Measurements from ENCODE around the gene CUL9.

Gene CUL9

DNA sequence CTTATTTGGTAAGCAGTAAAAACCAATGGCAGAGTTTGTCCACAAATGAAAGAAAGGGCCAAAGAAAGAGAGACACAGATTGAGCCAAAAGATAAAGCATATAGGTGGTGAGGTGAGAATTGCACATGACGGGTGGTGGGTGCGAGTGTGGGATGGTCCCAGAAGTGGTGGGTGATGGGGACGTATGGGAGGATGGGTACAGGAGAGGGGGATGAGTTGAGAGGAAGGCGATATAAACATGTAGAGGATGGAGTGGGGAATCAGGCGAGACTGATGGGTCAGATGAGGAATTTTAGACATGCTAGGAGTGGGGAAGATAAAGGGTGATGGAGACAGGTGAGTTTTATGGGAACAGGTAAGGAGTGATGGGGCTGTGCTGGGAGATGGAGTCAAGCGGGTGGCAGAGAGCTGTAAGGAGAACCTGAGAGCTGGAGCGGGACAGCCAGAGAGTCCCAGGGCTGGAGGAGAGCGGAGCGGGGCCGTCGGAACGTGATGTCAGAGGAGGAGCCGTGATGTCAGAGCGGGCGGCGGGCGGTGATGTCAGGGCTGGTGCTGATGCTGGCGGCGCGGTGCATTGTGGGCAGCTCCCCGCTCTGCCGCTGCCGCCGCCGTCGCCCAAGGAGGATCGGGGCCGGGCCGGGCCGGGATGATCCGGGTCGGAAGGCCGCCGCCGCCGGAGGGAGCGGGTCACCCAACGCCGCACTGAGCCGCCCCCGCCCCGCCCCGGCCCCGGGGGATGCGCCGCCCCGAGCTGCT, 61.1 kb downstream of the CUL9 start, which contains the start of gene TTBK1:
TSS of gene TTBK1 (plus strand) at position 574 of the 756 bp plus-strand sequence. CDS start 3,180 bp downstream, outside the sequence.
- peaks cover 76% of the 10 kb centered on the region for H3K27me3 ChIP-seq (ENCODE audit: control insufficient read depth, insufficient read depth, low read length, poor library complexity, severe bottlenecking)
- no peak within 1 kb of the TSS for H3K27ac ChIP-seq (ENCODE audit: insufficient read depth, low read depth, low read length, poor library complexity, severe bottlenecking)
- H3K36me3 ChIP-seq (ENCODE audit: control insufficient read depth, insufficient read depth, low read length) = no peaks in the 10 kb centered on the region
- peak within 1 kb of the TSS; percentile 26 for H3K4me3 ChIP-seq (ENCODE audit: insufficient read depth, low read depth, low read length)
- 12 to 13% methylated on average over 47 of the region's 47 CpGs for WGBS, 2 experiments
- no peaks in the 10 kb centered on the region for H3K9me3 ChIP-seq (ENCODE audit: control insufficient read depth, low read length)
- H3K4me1 ChIP-seq (ENCODE audit: control insufficient read depth, insufficient read depth, low read length) = peaks cover 9% of the 10 kb centered on the region

DNA sequence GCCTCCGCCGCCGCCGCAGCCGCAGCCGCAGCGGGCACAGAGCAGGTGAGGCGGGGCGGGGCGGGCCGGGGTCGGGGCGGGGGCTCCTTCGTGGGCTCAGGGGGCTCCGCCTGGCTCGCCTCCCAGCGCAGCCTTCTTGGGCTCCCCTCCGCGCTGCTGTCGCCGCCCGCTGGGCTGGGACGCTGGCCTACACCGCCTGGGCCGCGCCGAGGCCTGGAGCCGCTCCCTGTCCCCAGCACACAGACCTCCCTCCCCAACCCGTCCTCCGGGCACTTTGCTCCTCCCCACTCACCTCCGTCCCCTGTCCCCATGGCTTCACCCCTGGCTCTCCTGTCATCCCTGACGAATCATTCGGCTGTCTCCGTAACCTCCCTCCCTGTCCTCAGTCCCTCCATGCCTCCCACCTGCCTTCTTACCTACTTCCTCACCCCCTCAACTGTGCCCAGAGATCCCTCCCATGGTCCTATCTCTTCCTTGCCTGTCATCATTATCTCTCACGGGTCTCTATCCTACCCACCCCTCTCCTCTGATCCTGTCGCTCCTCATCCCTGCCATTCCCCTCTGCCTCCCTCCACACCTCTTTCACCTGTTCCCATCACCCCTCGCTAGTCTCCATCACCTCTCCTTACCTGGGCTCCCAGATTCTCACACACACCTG, 61.8 kb downstream of the CUL9 start:
- no peak overlapping the region for H3K27ac ChIP-seq (ENCODE audit: insufficient read depth, low read depth, low read length, poor library complexity, severe bottlenecking)
- H3K4me3 ChIP-seq (ENCODE audit: insufficient read depth, low read depth, low read length) = peak overlapping the region; percentile 26
- no peaks in the 10 kb centered on the region for H3K9me3 ChIP-seq (ENCODE audit: control insufficient read depth, low read length)
- no peaks in the 10 kb centered on the region for H3K36me3 ChIP-seq (ENCODE audit: control insufficient read depth, insufficient read depth, low read length)
- peaks cover 10% of the 10 kb centered on the region for H3K4me1 ChIP-seq (ENCODE audit: control insufficient read depth, insufficient read depth, low read length)
- peaks cover 74% of the 10 kb centered on the region for H3K27me3 ChIP-seq (ENCODE audit: control insufficient read depth, insufficient read depth, low read length, poor library complexity, severe bottlenecking)
- WGBS, 2 experiments = 9 to 10% methylated on average over 37 of the region's 37 CpGs

DNA sequence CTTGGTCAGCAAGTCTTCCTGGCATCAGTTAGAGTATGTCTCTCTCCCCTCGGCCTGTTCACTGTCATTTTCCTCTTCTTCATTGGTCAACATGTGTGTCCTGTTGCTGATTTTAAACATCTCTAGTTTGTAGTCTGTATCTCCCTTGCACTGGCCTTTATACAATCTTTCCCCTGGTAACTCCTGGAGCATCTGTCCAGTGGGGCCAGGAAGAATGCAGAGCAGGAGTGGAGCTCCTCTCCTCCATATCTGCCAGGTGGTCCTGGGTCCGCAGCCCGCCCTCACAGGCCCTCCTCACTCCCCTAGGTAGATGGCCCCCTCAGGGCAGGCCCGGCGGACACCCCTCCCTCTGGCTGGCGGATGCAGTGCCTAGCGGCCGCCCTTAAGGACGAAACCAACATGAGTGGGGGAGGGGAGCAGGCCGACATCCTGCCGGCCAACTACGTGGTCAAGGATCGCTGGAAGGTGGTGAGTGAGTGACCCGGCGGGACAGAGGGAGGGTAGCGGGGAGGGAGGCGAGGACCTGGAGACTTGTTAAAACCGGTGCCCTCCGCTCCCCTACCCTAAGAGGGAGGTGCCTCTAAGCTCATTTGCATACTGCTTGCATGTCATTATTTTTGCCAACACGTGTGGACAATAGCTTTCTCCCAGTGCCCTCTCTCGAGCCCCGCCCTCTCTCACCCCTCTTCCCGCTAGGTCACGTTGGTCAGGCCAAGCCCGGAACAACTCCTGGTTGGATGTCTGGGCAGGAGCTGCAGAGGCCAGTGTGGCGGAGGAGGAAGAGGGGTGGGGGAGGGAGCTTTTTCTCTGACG, 64.5 kb downstream of the CUL9 start:
- no peaks in the 10 kb centered on the region for H3K9me3 ChIP-seq (ENCODE audit: control insufficient read depth, low read length)
- 4% methylated on average over 27 of the region's 27 CpGs for WGBS, 2 experiments
- peaks cover 19% of the 10 kb centered on the region for H3K4me1 ChIP-seq (ENCODE audit: control insufficient read depth, insufficient read depth, low read length)
- peaks cover 57% of the 10 kb centered on the region for H3K27me3 ChIP-seq (ENCODE audit: control insufficient read depth, insufficient read depth, low read length, poor library complexity, severe bottlenecking)
- H3K36me3 ChIP-seq (ENCODE audit: control insufficient read depth, insufficient read depth, low read length) = no peaks in the 10 kb centered on the region
- peak overlapping the region; percentile 67 for H3K27ac ChIP-seq (ENCODE audit: insufficient read depth, low read depth, low read length, poor library complexity, severe bottlenecking)
- H3K4me3 ChIP-seq (ENCODE audit: insufficient read depth, low read depth, low read length) = peak overlapping the region; percentile 53

DNA sequence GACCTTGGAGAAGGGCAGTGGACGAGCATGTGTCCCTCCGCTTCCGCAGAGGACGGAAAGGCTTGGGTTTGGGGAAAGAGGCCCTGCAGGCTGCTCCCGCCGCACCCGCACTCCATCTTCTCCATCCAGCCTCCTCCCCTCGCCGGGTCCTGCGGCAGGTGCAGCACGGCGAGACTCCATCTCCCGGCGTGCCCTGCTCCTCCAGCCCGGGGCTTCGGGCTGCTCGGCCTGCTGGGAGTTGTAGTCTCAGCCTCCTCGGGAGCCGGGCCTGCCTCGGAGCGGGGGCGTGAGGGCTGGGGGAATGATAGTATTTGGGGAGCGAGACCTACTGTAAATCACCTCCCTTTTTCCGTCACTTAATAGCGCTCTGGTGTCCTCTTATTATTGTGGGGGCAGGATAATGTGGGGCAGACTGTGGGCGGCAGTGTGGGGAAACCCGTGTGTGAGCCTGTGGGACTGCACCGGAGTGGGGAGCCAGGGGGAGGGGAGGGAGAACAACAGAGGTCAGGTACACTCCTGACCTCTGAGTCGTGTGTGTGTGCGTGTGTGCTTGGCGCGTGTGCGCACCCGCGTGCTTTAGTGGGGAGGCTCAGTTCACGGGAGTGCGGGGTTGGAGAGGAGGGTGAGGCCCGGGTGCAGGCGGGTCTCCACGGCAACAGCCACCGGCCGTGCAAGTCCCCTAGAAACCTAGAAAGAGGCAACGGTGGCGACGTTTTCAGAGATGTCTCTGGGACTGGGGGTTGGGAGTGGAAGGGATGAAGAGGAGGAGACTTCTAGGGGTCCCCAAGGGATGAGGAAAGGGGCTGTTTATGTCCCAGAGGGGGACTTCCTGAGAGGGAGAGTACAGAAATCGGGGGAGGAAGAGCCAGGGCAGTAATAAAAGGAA, 65.4 kb downstream of the CUL9 start:
- Histone ChIP-seq H3K9me3 (ENCODE audit: control insufficient read depth, low read length) (no peaks in the 10 kb centered on the region), H3K4me3 (ENCODE audit: insufficient read depth, low read depth, low read length) (peak overlapping the region; percentile 53), H3K4me1 (ENCODE audit: control insufficient read depth, insufficient read depth, low read length) (peaks cover 21% of the 10 kb centered on the region), H3K36me3 (ENCODE audit: control insufficient read depth, insufficient read depth, low read length) (no peaks in the 10 kb centered on the region), H3K27me3 (ENCODE audit: control insufficient read depth, insufficient read depth, low read length, poor library complexity, severe bottlenecking) (peaks cover 48% of the 10 kb centered on the region), H3K27ac (ENCODE audit: insufficient read depth, low read depth, low read length, poor library complexity, severe bottlenecking) (peak overlapping the region; percentile 67)
- 2% methylated on average over 46 of the region's 46 CpGs for WGBS, 2 experiments

DNA sequence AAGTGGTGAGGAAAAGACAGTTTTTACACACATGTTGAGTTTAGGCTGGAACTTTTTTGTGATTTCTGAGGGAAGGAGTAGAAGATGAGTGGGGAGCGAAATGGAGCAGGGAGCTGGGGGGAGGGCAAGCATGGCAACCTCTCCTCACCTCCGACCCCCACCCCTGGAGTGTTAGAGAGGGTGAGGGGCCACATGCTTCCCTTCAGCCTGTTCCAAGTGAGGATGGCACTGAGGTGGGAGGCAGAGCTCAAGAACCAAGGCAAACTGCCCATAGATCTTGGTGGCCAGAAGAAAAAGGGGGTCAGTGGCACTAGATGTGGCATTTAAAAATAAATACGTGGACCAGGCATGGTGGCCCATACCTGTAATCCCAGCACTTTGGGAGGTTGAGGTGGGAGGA, 66.1 kb downstream of the CUL9 start:
- peaks cover 21% of the 10 kb centered on the region for H3K4me1 ChIP-seq (ENCODE audit: control insufficient read depth, insufficient read depth, low read length)
- H3K27ac ChIP-seq (ENCODE audit: insufficient read depth, low read depth, low read length, poor library complexity, severe bottlenecking) = no peak overlapping the region
- H3K36me3 ChIP-seq (ENCODE audit: control insufficient read depth, insufficient read depth, low read length) = no peaks in the 10 kb centered on the region
- no peaks in the 10 kb centered on the region for H3K9me3 ChIP-seq (ENCODE audit: control insufficient read depth, low read length)
- peak overlapping the region; percentile 53 for H3K4me3 ChIP-seq (ENCODE audit: insufficient read depth, low read depth, low read length)
- peaks cover 41% of the 10 kb centered on the region for H3K27me3 ChIP-seq (ENCODE audit: control insufficient read depth, insufficient read depth, low read length, poor library complexity, severe bottlenecking)
- WGBS, 2 experiments = 66 to 84% methylated on average over 2 to 3 of the region's 3 CpGs

DNA sequence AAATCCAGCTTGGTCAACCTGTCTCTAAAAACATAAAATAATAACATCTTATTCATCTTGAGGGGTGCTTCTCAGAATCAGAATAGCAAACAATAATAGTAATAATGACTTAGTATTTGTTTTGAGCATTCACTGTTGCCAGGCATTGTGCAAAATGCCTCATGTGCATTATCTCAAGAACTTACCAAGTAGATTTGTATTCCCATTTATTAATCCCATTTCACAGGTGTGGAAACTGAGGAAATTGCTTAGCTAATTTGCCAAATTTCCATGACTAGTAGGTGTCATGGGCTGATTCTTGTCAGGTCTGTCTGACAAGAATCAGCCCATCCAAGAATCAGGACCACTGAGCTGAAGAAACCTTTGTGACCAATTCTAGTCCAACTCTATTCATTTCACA, 66.8 kb downstream of the CUL9 start:
- H3K4me1 ChIP-seq (ENCODE audit: control insufficient read depth, insufficient read depth, low read length) = peaks cover 21% of the 10 kb centered on the region
- H3K27me3 ChIP-seq (ENCODE audit: control insufficient read depth, insufficient read depth, low read length, poor library complexity, severe bottlenecking) = peaks cover 34% of the 10 kb centered on the region
- H3K4me3 ChIP-seq (ENCODE audit: insufficient read depth, low read depth, low read length) = no peak overlapping the region
- no peaks in the 10 kb centered on the region for H3K9me3 ChIP-seq (ENCODE audit: control insufficient read depth, low read length)
- H3K27ac ChIP-seq (ENCODE audit: insufficient read depth, low read depth, low read length, poor library complexity, severe bottlenecking) = no peak overlapping the region
- H3K36me3 ChIP-seq (ENCODE audit: control insufficient read depth, insufficient read depth, low read length) = no peaks in the 10 kb centered on the region

DNA sequence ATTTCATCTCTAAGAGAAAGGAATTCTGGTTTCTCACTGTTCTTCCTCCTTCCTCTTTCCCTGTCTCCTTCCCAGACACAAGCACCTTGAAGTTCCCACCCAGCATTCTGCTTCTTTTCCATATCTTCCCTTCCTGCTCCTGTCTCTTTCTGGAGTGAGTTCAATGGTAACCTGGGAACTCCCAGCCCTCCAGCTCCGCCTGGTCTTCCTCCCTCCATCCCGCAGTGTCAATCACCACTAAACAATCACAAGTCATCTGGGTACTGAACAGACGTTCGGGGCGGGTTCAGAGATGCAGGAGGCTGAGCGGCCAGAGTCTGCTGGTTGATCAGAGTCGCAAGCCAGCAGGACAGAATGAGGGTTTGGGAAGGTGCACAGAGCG, 69.0 kb downstream of the CUL9 start:
- H3K36me3 ChIP-seq (ENCODE audit: control insufficient read depth, insufficient read depth, low read length) = no peaks in the 10 kb centered on the region
- peaks cover 21% of the 10 kb centered on the region for H3K4me1 ChIP-seq (ENCODE audit: control insufficient read depth, insufficient read depth, low read length)
- no peak overlapping the region for H3K27ac ChIP-seq (ENCODE audit: insufficient read depth, low read depth, low read length, poor library complexity, severe bottlenecking)
- 48 to 53% methylated on average over 8 of the region's 8 CpGs for WGBS, 2 experiments
- H3K9me3 ChIP-seq (ENCODE audit: control insufficient read depth, low read length) = no peaks in the 10 kb centered on the region
- H3K27me3 ChIP-seq (ENCODE audit: control insufficient read depth, insufficient read depth, low read length, poor library complexity, severe bottlenecking) = peaks cover 12% of the 10 kb centered on the region
- no peak overlapping the region for H3K4me3 ChIP-seq (ENCODE audit: insufficient read depth, low read depth, low read length)

DNA sequence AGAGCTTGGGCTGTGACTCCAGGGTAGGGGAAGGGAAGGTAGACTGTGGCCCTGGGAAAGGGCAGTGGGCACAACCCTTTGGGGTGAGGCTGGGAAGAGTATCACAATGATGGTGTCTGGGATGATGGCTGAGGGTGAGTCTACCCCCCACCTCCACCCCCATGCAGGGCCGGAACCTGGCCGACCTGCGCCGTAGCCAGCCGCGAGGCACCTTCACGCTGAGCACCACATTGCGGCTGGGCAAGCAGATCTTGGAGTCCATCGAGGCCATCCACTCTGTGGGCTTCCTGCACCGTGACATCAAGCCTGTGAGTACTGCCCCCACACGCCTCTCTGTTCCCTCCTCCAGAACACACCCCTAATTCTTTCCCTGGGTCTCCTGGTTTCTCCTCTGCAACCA, 71.4 kb downstream of the CUL9 start:
- H3K9me3 ChIP-seq (ENCODE audit: control insufficient read depth, low read length) = no peaks in the 10 kb centered on the region
- H3K4me3 ChIP-seq (ENCODE audit: insufficient read depth, low read depth, low read length) = no peak overlapping the region
- 94 to 95% methylated on average over 11 of the region's 11 CpGs for WGBS, 2 experiments
- no peak overlapping the region for H3K27ac ChIP-seq (ENCODE audit: insufficient read depth, low read depth, low read length, poor library complexity, severe bottlenecking)
- no peaks in the 10 kb centered on the region for H3K36me3 ChIP-seq (ENCODE audit: control insufficient read depth, insufficient read depth, low read length)
- no peaks in the 10 kb centered on the region for H3K27me3 ChIP-seq (ENCODE audit: control insufficient read depth, insufficient read depth, low read length, poor library complexity, severe bottlenecking)
- peaks cover 11% of the 10 kb centered on the region for H3K4me1 ChIP-seq (ENCODE audit: control insufficient read depth, insufficient read depth, low read length)

DNA sequence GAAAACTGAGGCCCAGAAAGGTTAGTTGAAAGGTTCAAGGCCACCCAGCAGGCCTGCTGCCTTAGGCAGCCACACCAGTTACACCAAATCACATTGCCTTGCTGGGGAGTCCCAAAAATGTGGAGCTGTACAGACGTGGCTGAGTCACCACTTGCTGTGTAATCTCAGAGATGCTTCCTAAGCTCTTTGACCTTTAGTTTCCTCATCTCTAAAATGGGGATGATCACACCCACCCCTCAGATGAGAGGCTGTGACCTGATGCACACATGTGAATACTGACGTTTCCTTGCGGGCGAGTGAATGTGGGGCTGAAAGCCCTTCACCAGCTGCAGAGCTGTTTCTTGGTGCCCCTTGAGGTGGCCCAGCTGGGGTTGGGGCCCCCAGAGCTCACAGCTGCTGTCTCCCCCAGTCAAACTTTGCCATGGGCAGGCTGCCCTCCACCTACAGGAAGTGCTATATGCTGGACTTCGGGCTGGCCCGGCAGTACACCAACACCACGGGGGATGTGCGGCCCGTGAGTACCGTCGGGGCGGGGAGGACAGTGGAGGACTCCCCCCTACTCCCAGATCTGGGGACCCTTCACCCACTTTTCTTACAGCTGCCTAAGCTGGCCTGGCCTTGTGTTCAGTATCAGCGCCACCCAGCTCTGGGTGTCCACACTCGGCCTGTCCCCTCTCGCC, 72.3 kb downstream of the CUL9 start:
- no peaks in the 10 kb centered on the region for H3K27me3 ChIP-seq (ENCODE audit: control insufficient read depth, insufficient read depth, low read length, poor library complexity, severe bottlenecking)
- H3K4me3 ChIP-seq (ENCODE audit: insufficient read depth, low read depth, low read length) = no peak overlapping the region
- WGBS, 2 experiments = 90 to 93% methylated on average over 15 of the region's 15 CpGs
- H3K27ac ChIP-seq (ENCODE audit: insufficient read depth, low read depth, low read length, poor library complexity, severe bottlenecking) = no peak overlapping the region
- peaks cover 11% of the 10 kb centered on the region for H3K4me1 ChIP-seq (ENCODE audit: control insufficient read depth, insufficient read depth, low read length)
- H3K36me3 ChIP-seq (ENCODE audit: control insufficient read depth, insufficient read depth, low read length) = no peaks in the 10 kb centered on the region
- H3K9me3 ChIP-seq (ENCODE audit: control insufficient read depth, low read length) = no peaks in the 10 kb centered on the region
